Measurements from ENCODE around the gene SARDH. TPM values are rescaled to one million over a fixed set of nuclear protein-coding genes. Genes with fewer than 3 reads are reported as not detected.

SARDH gene
- total and polyA plus RNA-seq, 2 of the 8 experiments (the other 6 are each of a cell fraction or from before 2014, with no cell fraction given) = 6.4 to 7.4 TPM

GRCh38 chr9:133773889-133774655, 35.9 kb upstream of the SARDH start (continued):
- no peak for TF ChIP-seq CHD7 (IDR thresholded peaks at IDR 0.05; ENCODE audit: insufficient replicate concordance, low read length)
